Neural cell (in vitro differentiated cells): ENCODE results near the gene HEG1. TPM values are rescaled to one million over a fixed set of nuclear protein-coding genes. Genes with fewer than 3 reads are reported as not detected.

Experiments used
- H2AFZ ChIP-seq: fragments of 200-600, 300-800 bp; sonication (generic), shearing (Covaris generic); 2 replicates; pipeline ENCODE4 v1.6.0; 2014; ENCODE audit warnings: low read depth, mild to moderate bottlenecking, antibody characterized with exemption, low read length, moderate library complexity
- H3F3A ChIP-seq: fragments of 200-600 bp; shearing (Covaris generic); 2 replicates; pipeline ENCODE4 v1.6.1; 2016; ENCODE audit warnings: mild to moderate bottlenecking, moderate library complexity, mixed read lengths, antibody characterized with exemption, low read length; ENCODE audit not compliant: insufficient read depth, poor library complexity, severe bottlenecking
- H3K27ac ChIP-seq: fragments of 200-600, 300-800 bp; sonication (generic), shearing (Covaris generic); 2 replicates; pipeline ENCODE4 v1.5.1; 2014; ENCODE audit warnings: mild to moderate bottlenecking, low read length, moderate library complexity
- H3K27me3 ChIP-seq: fragments of 300-800, 200-600 bp; sonication (generic), shearing (Covaris generic); 2 replicates; pipeline ENCODE4 v1.6.0; 2014; ENCODE audit warnings: mild to moderate bottlenecking, low read depth, low read length, moderate library complexity; ENCODE audit not compliant: insufficient read depth
- H3K36me3 ChIP-seq: fragments of 300-800, 200-600 bp; sonication (generic), shearing (Covaris generic); 2 replicates; pipeline ENCODE4 v1.5.1; 2014; ENCODE audit warnings: mild to moderate bottlenecking, antibody characterized with exemption, low read length, moderate library complexity; ENCODE audit not compliant: insufficient read depth
- H3K4me2 ChIP-seq: fragments of 300-800, 200-600 bp; sonication (generic), shearing (Covaris generic); 2 replicates; pipeline ENCODE4 v1.6.0; 2014; ENCODE audit warnings: mild to moderate bottlenecking, low read length
- H3K4me3 ChIP-seq: fragments of 300-800, 200-600 bp; sonication (generic), shearing (Covaris generic); 2 replicates; pipeline ENCODE4 v1.5.1; 2014; ENCODE audit warnings: mild to moderate bottlenecking, low read length, moderate library complexity
- H3K79me2 ChIP-seq: fragments of 200-600 bp; shearing (Covaris generic); replicated peaks from 2 replicates; pipeline ENCODE4 v1.6.0; 2014; ENCODE audit warnings: mild to moderate bottlenecking, low read length, moderate library complexity; ENCODE audit not compliant: insufficient read depth
- H3K9ac ChIP-seq: fragments of 300-800, 200-600 bp; sonication (generic), shearing (Covaris generic); 2 replicates; pipeline ENCODE4 v1.6.1; 2016; ENCODE audit warnings: mild to moderate bottlenecking, low read length, mixed read lengths
- H3K9me2 ChIP-seq: fragments of 200-600 bp; shearing (Covaris generic); 2 replicates; pipeline ENCODE4 v1.6.1; 2016; ENCODE audit warnings: mild to moderate bottlenecking, low read length, mixed read lengths; ENCODE audit not compliant: insufficient read depth
- H3K9me3 ChIP-seq: fragments of 200-600, 300-800 bp; sonication (generic), shearing (Covaris generic); 2 replicates; pipeline ENCODE4 v1.6.1; 2016; ENCODE audit warnings: mild to moderate bottlenecking, mixed run types, low read length, moderate library complexity, mixed read lengths
- H4K20me1 ChIP-seq: fragments of 200-600 bp; shearing (Covaris generic); 2 replicates; pipeline ENCODE4 v1.6.1; 2016; ENCODE audit warnings: mild to moderate bottlenecking, mixed run types; ENCODE audit not compliant: insufficient read depth
- CTCF ChIP-seq: fragments of 450-650 bp; IDR thresholded peaks from 2 replicates; pipeline ENCODE4 v1.5.1; 2014; ENCODE audit warnings: antibody characterized with exemption, mild to moderate bottlenecking, moderate library complexity; ENCODE audit not compliant: poor library complexity, severe bottlenecking
- EP300 ChIP-seq: fragments of 450-650 bp; conservative IDR thresholded peaks from 2 replicates; pipeline ENCODE4 v1.6.1; 2014; ENCODE audit warnings: antibody characterized with exemption, mild to moderate bottlenecking, moderate library complexity; ENCODE audit not compliant: poor library complexity, severe bottlenecking
- EZH2 ChIP-seq: fragments of 200-600, 300-800 bp; shearing (Covaris generic), sonication (generic); IDR thresholded peaks from 2 replicates; pipeline ENCODE4 v1.6.1; 2014; ENCODE audit warnings: antibody characterized with exemption, low read length, borderline replicate concordance, mild to moderate bottlenecking; ENCODE audit not compliant: insufficient read depth, poor library complexity, severe bottlenecking
- MXI1 ChIP-seq: fragments of 450-650 bp; conservative IDR thresholded peaks from 2 replicates; pipeline ENCODE4 v1.6.1; 2014; ENCODE audit warnings: antibody characterized with exemption, mild to moderate bottlenecking; ENCODE audit not compliant: poor library complexity, severe bottlenecking
- POLR2AphosphoS5 ChIP-seq: IDR thresholded peaks from 2 replicates; pipeline ENCODE4 v1.6.1; 2012
- RAD21 ChIP-seq: fragments of 450-650 bp; conservative IDR thresholded peaks from 2 replicates; pipeline ENCODE4 v1.6.1; 2014; ENCODE audit warnings: antibody characterized with exemption, mild to moderate bottlenecking, moderate library complexity
- REST ChIP-seq: IDR thresholded peaks from 2 replicates; pipeline ENCODE4 v1.6.1; 2012; ENCODE audit warnings: borderline replicate concordance
- SMC3 ChIP-seq: fragments of 450-650 bp; conservative IDR thresholded peaks from 2 replicates; pipeline ENCODE4 v1.6.1; 2014; ENCODE audit warnings: antibody characterized with exemption, mild to moderate bottlenecking, moderate library complexity; ENCODE audit not compliant: poor library complexity
- TAF1 ChIP-seq: IDR thresholded peaks from 2 replicates; pipeline ENCODE4 v1.6.1; 2012; ENCODE audit warnings: low read depth
- polyA plus RNA-seq: library from polyadenylated mRNA; depleted of rRNA; stranded (reverse); fragments of >200 nt; gene quantifications from 2 replicates; pipeline ENCODE4 v1.2.3, GENCODE V29; 2014

The HEG1 gene
- polyA plus RNA-seq, 1 donor from 2014 or later = 0.48 TPM

GRCh38 chr3:125055331-125055912, 375 bp downstream of the HEG1 start:
- no peaks in the 10 kb centered on the region for H3K36me3 ChIP-seq
- H3K4me2 ChIP-seq = no peak overlapping the region
- H3K27me3 ChIP-seq = peaks cover 32% of the 10 kb centered on the region
- H3K9me3 ChIP-seq = no peaks in the 10 kb centered on the region
- no peaks in the 10 kb centered on the region for H3K79me2 ChIP-seq
- H3F3A ChIP-seq = peaks cover 5% of the 10 kb centered on the region
- no peaks in the 10 kb centered on the region for H4K20me1 ChIP-seq
- peak overlapping the region; percentile 61 for H3K4me3 ChIP-seq
- no peak overlapping the region for H3K27ac ChIP-seq
- TF ChIP-seq MXI1 (no peak), CTCF (no peak), SMC3 (no peak), EZH2 (no peak), RAD21 (no peak)
- no peaks in the 10 kb centered on the region for H3K9me2 ChIP-seq
- peak overlapping the region; percentile 28 for H3K9ac ChIP-seq
- no peak overlapping the region for H2AFZ ChIP-seq

- no peaks in the 10 kb centered on the region for H3K9me3 ChIP-seq
- TF ChIP-seq REST (no peak), EP300 (no peak), SMC3 (no peak), CTCF (no peak), RAD21 (no peak), EZH2 (no peak), TAF1 (no peak), POLR2AphosphoS5 (no peak), MXI1 (no peak)
- H3K27ac ChIP-seq = no peak overlapping the region
- peak overlapping the region; percentile 61 for H3K4me3 ChIP-seq
- H4K20me1 ChIP-seq = no peaks in the 10 kb centered on the region
- H3K9ac ChIP-seq = no peak overlapping the region
- no peaks in the 10 kb centered on the region for H3K79me2 ChIP-seq
- no peak overlapping the region for H2AFZ ChIP-seq
- H3K36me3 ChIP-seq = no peaks in the 10 kb centered on the region
- no peak overlapping the region for H3K4me2 ChIP-seq
- H3F3A ChIP-seq = peaks cover 5% of the 10 kb centered on the region
- peaks cover 32% of the 10 kb centered on the region for H3K27me3 ChIP-seq
- H3K9me2 ChIP-seq = no peaks in the 10 kb centered on the region
These were observed 1.1 kb downstream of the HEG1 start for GRCh38 chr3:125054449-125055329.
